HEK293 (cell line): Measurements from ENCODE around the gene INPP5A.

Source experiments
- CTCF ChIA-PET: fragments of 350-600 bp; formaldehyde crosslinking; extraction: SDS; loops from one replicate; lab custom pipeline; 2021; ENCODE audit warnings: antibody characterized with exemption; lab: Yijun Ruan, JAX
- POLR2A ChIA-PET: fragments of 300-600 bp; formaldehyde crosslinking; extraction: SDS; loops from one replicate; lab custom pipeline; 2020; ENCODE audit warnings: antibody characterized with exemption, inconsistent platforms; lab: Yijun Ruan, JAX
- H3K27ac ChIP-seq: fragments of 200-500 bp; sonication (Bioruptor generic); 2 replicates; pipeline ENCODE4 v1.5.1; 2014; ENCODE audit warnings: low read depth, low read length, control low read depth, inconsistent platforms; ENCODE audit errors: extremely low read depth
- H3K36me3 ChIP-seq, 2 experiments: fragments of 200-500 bp in 1 of 2; sonication (Bioruptor generic) in 1 of 2; 1 replicate in 1 of 2; 2 replicates in 1 of 2; pipeline ENCODE4 v1.5.1; 2014 to 2017; ENCODE audit warnings: inconsistent platforms in 2 of 2, low read length in 2 of 2; ENCODE audit not compliant: control insufficient read depth in 2 of 2, insufficient read depth in 1 of 2
- H3K4me1 ChIP-seq: fragments of 200-500 bp; sonication (Bioruptor generic); 2 replicates; pipeline ENCODE4 v1.5.1; 2014; ENCODE audit warnings: mild to moderate bottlenecking, low read length, inconsistent platforms; ENCODE audit not compliant: control insufficient read depth, insufficient read depth
- H3K4me3 ChIP-seq: 2 replicates; pipeline ENCODE4 v1.5.1; 2011; ENCODE audit warnings: low read depth, mild to moderate bottlenecking, control low read depth, low read length, moderate library complexity
- H3K9me3 ChIP-seq: fragments of 200-500 bp; sonication (Bioruptor generic); 2 replicates; pipeline ENCODE4 v1.5.1; 2014; ENCODE audit warnings: low read depth, low read length, inconsistent platforms; ENCODE audit not compliant: control insufficient read depth, insufficient read depth
- AEBP2 ChIP-seq: fragments of 450-650 bp; formaldehyde crosslinking; IDR thresholded peaks from 2 replicates; pipeline ENCODE4 v1.5.1; 2016; ENCODE audit warnings: missing biosample characterization, missing genetic modification characterization, borderline replicate concordance
- FEZF1 ChIP-seq: fragments of 450-650 bp; formaldehyde crosslinking; IDR thresholded peaks from 2 replicates; pipeline ENCODE4 v1.5.1; 2016; ENCODE audit warnings: missing biosample characterization, missing genetic modification characterization
- MYNN ChIP-seq: fragments of 450-650 bp; formaldehyde crosslinking; IDR thresholded peaks from 2 replicates; pipeline ENCODE4 v1.5.1; 2016; ENCODE audit warnings: missing biosample characterization, missing genetic modification characterization, borderline replicate concordance
- PRDM4 ChIP-seq: fragments of 450-650 bp; formaldehyde crosslinking; IDR thresholded peaks from 2 replicates; pipeline ENCODE4 v1.5.1; 2017; ENCODE audit warnings: missing biosample characterization, missing genetic modification characterization
- SP7 ChIP-seq: fragments of 450-650 bp; formaldehyde crosslinking; IDR thresholded peaks from 2 replicates; pipeline ENCODE4 v1.5.1; 2016; ENCODE audit warnings: missing biosample characterization, missing genetic modification characterization
- WT1 ChIP-seq: fragments of 450-650 bp; formaldehyde crosslinking; IDR thresholded peaks from 2 replicates; pipeline ENCODE4 v1.5.1; 2016; ENCODE audit warnings: missing biosample characterization, missing genetic modification characterization
- ZBTB7A ChIP-seq: fragments of 450-650 bp; formaldehyde crosslinking; IDR thresholded peaks from 2 replicates; pipeline ENCODE4 v1.5.1; 2016; ENCODE audit warnings: low read depth, missing biosample characterization, missing genetic modification characterization
- ZIC2 ChIP-seq: fragments of 450-650 bp; formaldehyde crosslinking; IDR thresholded peaks from 2 replicates; pipeline ENCODE4 v1.5.1; 2016; ENCODE audit warnings: missing biosample characterization, missing genetic modification characterization
- ZNF202 ChIP-seq: fragments of 450-650 bp; formaldehyde crosslinking; IDR thresholded peaks from 2 replicates; pipeline ENCODE4 v1.5.1; 2016; ENCODE audit warnings: missing biosample characterization, missing genetic modification characterization, borderline replicate concordance
- ZNF324 ChIP-seq: fragments of 450-650 bp; formaldehyde crosslinking; IDR thresholded peaks from 2 replicates; pipeline ENCODE4 v1.5.1; 2016; ENCODE audit warnings: missing biosample characterization, missing genetic modification characterization
- ZNF354C ChIP-seq: fragments of 450-650 bp; formaldehyde crosslinking; IDR thresholded peaks from 2 replicates; pipeline ENCODE4 v1.5.1; 2016; ENCODE audit warnings: missing biosample characterization, missing genetic modification characterization, low read depth, borderline replicate concordance
- ZNF501 ChIP-seq: fragments of 450-650 bp; formaldehyde crosslinking; IDR thresholded peaks from 2 replicates; pipeline ENCODE4 v1.5.1; 2016; ENCODE audit warnings: missing biosample characterization, missing genetic modification characterization
- ZNF549 ChIP-seq: fragments of 450-650 bp; IDR thresholded peaks from 2 replicates; pipeline ENCODE4 v1.5.1; 2018; ENCODE audit warnings: missing biosample characterization, missing genetic modification characterization, mild to moderate bottlenecking, inconsistent platforms, moderate library complexity
- ZNF560 ChIP-seq: fragments of 450-650 bp; formaldehyde crosslinking; IDR thresholded peaks from 2 replicates; pipeline ENCODE4 v1.5.1; 2017; ENCODE audit warnings: missing biosample characterization, missing genetic modification characterization, borderline replicate concordance
- ZNF585B ChIP-seq: fragments of 450-650 bp; formaldehyde crosslinking; IDR thresholded peaks from 2 replicates; pipeline ENCODE4 v1.5.1; 2016; ENCODE audit warnings: missing biosample characterization, missing genetic modification characterization
- ZNF600 ChIP-seq: fragments of 450-650 bp; formaldehyde crosslinking; IDR thresholded peaks from 2 replicates; pipeline ENCODE4 v1.5.1; 2016; ENCODE audit warnings: missing biosample characterization, missing genetic modification characterization
- ZNF645 ChIP-seq: fragments of 450-650 bp; formaldehyde crosslinking; IDR thresholded peaks from 2 replicates; pipeline ENCODE4; 2016; ENCODE audit warnings: missing biosample characterization, missing genetic modification characterization
- ZNF654 ChIP-seq: fragments of 450-650 bp; formaldehyde crosslinking; IDR thresholded peaks from 2 replicates; pipeline ENCODE4 v1.5.1; 2016; ENCODE audit warnings: low read depth, missing biosample characterization, missing genetic modification characterization
- ZNF747 ChIP-seq: fragments of 450-650 bp; formaldehyde crosslinking; IDR thresholded peaks from 2 replicates; pipeline ENCODE4 v1.5.1; 2016; ENCODE audit warnings: missing biosample characterization, missing genetic modification characterization
- ZNF776 ChIP-seq: fragments of 450-650 bp; formaldehyde crosslinking; IDR thresholded peaks from 2 replicates; pipeline ENCODE4 v1.5.0; 2017; ENCODE audit warnings: missing biosample characterization, missing genetic modification characterization, borderline replicate concordance
- TF ChIP-seq, protein P1 (sequence below): sonication (generic); formaldehyde crosslinking; IDR thresholded peaks from 2 replicates; pipeline ENCODE4 v1.8.1; 2022; ENCODE audit warnings: mild to moderate bottlenecking, moderate library complexity, missing genetic modification reagents
- TF ChIP-seq, protein P2 (sequence below): fragments of 450-650 bp; formaldehyde crosslinking; IDR thresholded peaks from 2 replicates; pipeline ENCODE4 v1.5.1; 2016; ENCODE audit warnings: missing biosample characterization, missing genetic modification characterization
- TF ChIP-seq, protein P3 (sequence below): fragments of 450-650 bp; formaldehyde crosslinking; IDR thresholded peaks from 2 replicates; pipeline ENCODE4 v1.5.1; 2016; ENCODE audit warnings: missing biosample characterization, missing genetic modification characterization
- TF ChIP-seq, protein P4 (sequence below): fragments of 450-650 bp; IDR thresholded peaks from 2 replicates; pipeline ENCODE4 v1.5.1; 2018; ENCODE audit warnings: missing biosample characterization, missing genetic modification characterization
- TF ChIP-seq, protein P5 (sequence below): IDR thresholded peaks from 2 replicates; pipeline ENCODE4 v1.6.1; 2011; ENCODE audit warnings: mild to moderate bottlenecking, low read depth, low read length, borderline replicate concordance

The INPP5A gene

DNA sequence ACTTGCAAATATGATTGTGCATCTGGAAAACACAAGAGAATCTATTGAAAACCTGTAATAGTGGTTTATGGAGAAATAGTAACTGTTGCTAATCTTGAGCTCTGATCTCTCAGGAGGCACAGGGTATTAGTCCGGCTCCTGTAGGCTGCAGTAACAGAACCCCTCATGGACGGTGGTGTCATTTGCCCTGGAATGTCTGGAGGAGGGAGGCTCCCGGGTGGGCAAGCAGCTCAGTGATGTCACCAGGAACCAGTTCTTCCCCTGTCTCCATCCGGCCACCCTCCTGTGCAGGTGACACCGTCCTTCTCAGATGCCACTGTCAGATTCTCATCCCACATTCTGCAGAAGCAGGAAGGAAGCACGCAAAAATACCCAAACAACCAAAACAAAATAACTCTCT lies 29.3 kb downstream of the INPP5A start:
- no peaks in the 10 kb centered on the region for H3K9me3 ChIP-seq
- H3K4me1 ChIP-seq = peaks cover 7% of the 10 kb centered on the region
- no peaks in the 10 kb centered on the region for H3K36me3 ChIP-seq
- H3K4me3 ChIP-seq = no peak overlapping the region
- ChIA-PET POLR2A (no interaction called here), CTCF (interaction anchor here (0.7 to 1.3 kb wide), 3 partner anchors 67 to 107 kb away, joined by 3 read pairs; no protein-coding TSS in a partner anchor)
- no peak overlapping the region for H3K27ac ChIP-seq
- TF ChIP-seq ZBTB7A (tag by site-specific recombination) (no peak), ZNF585B (no peak), SP7 (tag by site-specific recombination) (no peak), ZNF202 (tag by site-specific recombination) (no peak), AEBP2 (tag by site-specific recombination) (no peak), ZNF324 (tag by site-specific recombination) (no peak), ZNF776 (tag by site-specific recombination) (no peak), ZNF501 (tag by site-specific recombination) (no peak), ZIC2 (tag by site-specific recombination) (peak; percentile 55; the same call in 1 of the 2 replicates), FEZF1 (tag by site-specific recombination) (no peak), ZNF654 (tag by site-specific recombination) (no peak), ZNF549 (no peak), ZNF600 (tag by site-specific recombination) (peak; percentile 60; the same call in 1 of the 2 replicates), ZNF560 (tag by site-specific recombination) (no peak), MYNN (tag by site-specific recombination) (no peak), WT1 (tag by site-specific recombination) (no peak), PRDM4 (tag by site-specific recombination) (no peak), ZNF645 (tag by site-specific recombination) (no peak), ZNF354C (tag by site-specific recombination) (no peak), ZNF747 (tag by site-specific recombination) (no peak)
- TF ChIP-seq, protein P1, sequence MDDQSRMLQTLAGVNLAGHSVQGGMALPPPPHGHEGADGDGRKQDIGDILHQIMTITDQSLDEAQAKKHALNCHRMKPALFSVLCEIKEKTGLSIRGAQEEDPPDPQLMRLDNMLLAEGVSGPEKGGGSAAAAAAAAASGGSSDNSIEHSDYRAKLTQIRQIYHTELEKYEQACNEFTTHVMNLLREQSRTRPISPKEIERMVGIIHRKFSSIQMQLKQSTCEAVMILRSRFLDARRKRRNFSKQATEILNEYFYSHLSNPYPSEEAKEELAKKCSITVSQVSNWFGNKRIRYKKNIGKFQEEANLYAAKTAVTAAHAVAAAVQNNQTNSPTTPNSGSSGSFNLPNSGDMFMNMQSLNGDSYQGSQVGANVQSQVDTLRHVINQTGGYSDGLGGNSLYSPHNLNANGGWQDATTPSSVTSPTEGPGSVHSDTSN (CRISPR knock-in tag) = no peak
- TF ChIP-seq, protein P2, sequence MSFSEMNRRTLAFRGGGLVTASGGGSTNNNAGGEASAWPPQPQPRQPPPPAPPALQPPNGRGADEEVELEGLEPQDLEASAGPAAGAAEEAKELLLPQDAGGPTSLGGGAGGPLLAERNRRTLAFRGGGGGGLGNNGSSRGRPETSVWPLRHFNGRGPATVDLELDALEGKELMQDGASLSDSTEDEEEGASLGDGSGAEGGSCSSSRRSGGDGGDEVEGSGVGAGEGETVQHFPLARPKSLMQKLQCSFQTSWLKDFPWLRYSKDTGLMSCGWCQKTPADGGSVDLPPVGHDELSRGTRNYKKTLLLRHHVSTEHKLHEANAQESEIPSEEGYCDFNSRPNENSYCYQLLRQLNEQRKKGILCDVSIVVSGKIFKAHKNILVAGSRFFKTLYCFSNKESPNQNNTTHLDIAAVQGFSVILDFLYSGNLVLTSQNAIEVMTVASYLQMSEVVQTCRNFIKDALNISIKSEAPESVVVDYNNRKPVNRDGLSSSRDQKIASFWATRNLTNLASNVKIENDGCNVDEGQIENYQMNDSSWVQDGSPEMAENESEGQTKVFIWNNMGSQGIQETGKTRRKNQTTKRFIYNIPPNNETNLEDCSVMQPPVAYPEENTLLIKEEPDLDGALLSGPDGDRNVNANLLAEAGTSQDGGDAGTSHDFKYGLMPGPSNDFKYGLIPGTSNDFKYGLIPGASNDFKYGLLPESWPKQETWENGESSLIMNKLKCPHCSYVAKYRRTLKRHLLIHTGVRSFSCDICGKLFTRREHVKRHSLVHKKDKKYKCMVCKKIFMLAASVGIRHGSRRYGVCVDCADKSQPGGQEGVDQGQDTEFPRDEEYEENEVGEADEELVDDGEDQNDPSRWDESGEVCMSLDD = no peak
- TF ChIP-seq, protein P3, sequence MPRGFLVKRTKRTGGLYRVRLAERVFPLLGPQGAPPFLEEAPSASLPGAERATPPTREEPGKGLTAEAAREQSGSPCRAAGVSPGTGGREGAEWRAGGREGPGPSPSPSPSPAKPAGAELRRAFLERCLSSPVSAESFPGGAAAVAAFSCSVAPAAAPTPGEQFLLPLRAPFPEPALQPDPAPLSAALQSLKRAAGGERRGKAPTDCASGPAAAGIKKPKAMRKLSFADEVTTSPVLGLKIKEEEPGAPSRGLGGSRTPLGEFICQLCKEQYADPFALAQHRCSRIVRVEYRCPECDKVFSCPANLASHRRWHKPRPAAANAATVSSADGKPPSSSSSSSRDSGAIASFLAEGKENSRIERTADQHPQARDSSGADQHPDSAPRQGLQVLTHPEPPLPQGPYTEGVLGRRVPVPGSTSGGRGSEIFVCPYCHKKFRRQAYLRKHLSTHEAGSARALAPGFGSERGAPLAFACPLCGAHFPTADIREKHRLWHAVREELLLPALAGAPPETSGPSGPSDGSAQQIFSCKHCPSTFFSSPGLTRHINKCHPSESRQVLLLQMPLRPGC (tag by site-specific recombination) = no peak
- TF ChIP-seq, protein P4, sequence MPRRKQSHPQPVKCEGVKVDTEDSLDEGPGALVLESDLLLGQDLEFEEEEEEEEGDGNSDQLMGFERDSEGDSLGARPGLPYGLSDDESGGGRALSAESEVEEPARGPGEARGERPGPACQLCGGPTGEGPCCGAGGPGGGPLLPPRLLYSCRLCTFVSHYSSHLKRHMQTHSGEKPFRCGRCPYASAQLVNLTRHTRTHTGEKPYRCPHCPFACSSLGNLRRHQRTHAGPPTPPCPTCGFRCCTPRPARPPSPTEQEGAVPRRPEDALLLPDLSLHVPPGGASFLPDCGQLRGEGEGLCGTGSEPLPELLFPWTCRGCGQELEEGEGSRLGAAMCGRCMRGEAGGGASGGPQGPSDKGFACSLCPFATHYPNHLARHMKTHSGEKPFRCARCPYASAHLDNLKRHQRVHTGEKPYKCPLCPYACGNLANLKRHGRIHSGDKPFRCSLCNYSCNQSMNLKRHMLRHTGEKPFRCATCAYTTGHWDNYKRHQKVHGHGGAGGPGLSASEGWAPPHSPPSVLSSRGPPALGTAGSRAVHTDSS = no peak
- TF ChIP-seq, protein P5, sequence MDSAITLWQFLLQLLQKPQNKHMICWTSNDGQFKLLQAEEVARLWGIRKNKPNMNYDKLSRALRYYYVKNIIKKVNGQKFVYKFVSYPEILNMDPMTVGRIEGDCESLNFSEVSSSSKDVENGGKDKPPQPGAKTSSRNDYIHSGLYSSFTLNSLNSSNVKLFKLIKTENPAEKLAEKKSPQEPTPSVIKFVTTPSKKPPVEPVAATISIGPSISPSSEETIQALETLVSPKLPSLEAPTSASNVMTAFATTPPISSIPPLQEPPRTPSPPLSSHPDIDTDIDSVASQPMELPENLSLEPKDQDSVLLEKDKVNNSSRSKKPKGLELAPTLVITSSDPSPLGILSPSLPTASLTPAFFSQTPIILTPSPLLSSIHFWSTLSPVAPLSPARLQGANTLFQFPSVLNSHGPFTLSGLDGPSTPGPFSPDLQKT = no peak
